Measurements from ENCODE around the gene CAMK1D. TPM values are rescaled to one million over a fixed set of nuclear protein-coding genes. Genes with fewer than 3 reads are reported as not detected.

CAMK1D gene
- total and polyA plus RNA-seq, 2 of the 4 experiments (the other 2 are of a cell fraction), result 5.0 to 5.3 TPM

- H3K9me1 ChIP-seq (ENCODE audit: insufficient read depth, low read length), result no peaks in the 10 kb centered on the region
- no peak overlapping the region for H4K91ac ChIP-seq (ENCODE audit: insufficient read depth, low read depth, low read length)
- no peak overlapping the region for H2AFZ ChIP-seq (replicated peaks; ENCODE audit: low read length, poor library complexity)
- H3K27me3 ChIP-seq (ENCODE audit: control insufficient read depth, insufficient read depth, low read length), result 0 out of 2 replicates have a peak, but pooled peaks cover 3% of the 10 kb centered on the region
- no peak overlapping the region for H4K8ac ChIP-seq (ENCODE audit: low read depth in 2 of 2, low read length in 2 of 2)
- no peak overlapping the region for H3K4me2 ChIP-seq (ENCODE audit: low read depth, low read length)
- H2BK20ac ChIP-seq (ENCODE audit: low read depth, low read length), result no peak overlapping the region
- CTCF ChIA-PET, result interaction anchor here (0.5 kb wide), 1 partner anchor 375 kb away, joined by 8 read pairs; no protein-coding TSS in a partner anchor
- H3K18ac ChIP-seq (ENCODE audit: low read depth, low read length), result no peak overlapping the region
- H2BK120ac ChIP-seq (ENCODE audit: low read depth, low read length), result no peak overlapping the region
- intact Hi-C loops (cut with micrococcal nuclease), result no loop called here
- no peak overlapping the region for H3K4ac ChIP-seq (ENCODE audit: low read depth, low read length)
- no peak overlapping the region for H2AK5ac ChIP-seq (ENCODE audit: low read depth, low read length)
- POLR2A ChIA-PET (ENCODE audit: unreplicated experiment), result no interaction called here
- TF ChIP-seq RCOR1 (IDR thresholded peaks at IDR 0.05; ENCODE audit: insufficient replicate concordance, low read length) (no peak), CEBPB (IDR thresholded peaks at IDR 0.05; ENCODE audit: low read depth, low read length) (no peak), BHLHE40 (IDR thresholded peaks at IDR 0.05; ENCODE audit: low read depth, low read length) (no peak), RFX5 (IDR thresholded peaks at IDR 0.05; ENCODE audit: low read depth, low read length) (no peak), FOS (IDR thresholded peaks at IDR 0.05; ENCODE audit: low read depth, low read length) (no peak), MAFK (IDR thresholded peaks at IDR 0.05; ENCODE audit: low read depth, low read length) (no peak), CHD1 (IDR thresholded peaks at IDR 0.05; ENCODE audit: low read depth, low read length) (no peak), POLR2A (IDR thresholded peaks at IDR 0.05; ENCODE audit: low read depth, low read length) (no peak), ELK1 (IDR thresholded peaks at IDR 0.05; ENCODE audit: borderline replicate concordance, low read depth, low read length) (no peak), SMC3 (IDR thresholded peaks at IDR 0.05; ENCODE audit: low read depth, low read length) (no peak), MXI1 (IDR thresholded peaks at IDR 0.05; ENCODE audit: borderline replicate concordance, low read depth, low read length) (no peak), RAD21 (IDR thresholded peaks at IDR 0.05; ENCODE audit: low read length) (no peak), NFE2L2 (IDR thresholded peaks at IDR 0.05; ENCODE audit: low read depth, low read length) (no peak), MAZ (IDR thresholded peaks at IDR 0.05; ENCODE audit: borderline replicate concordance, low read depth, low read length) (no peak), USF2 (IDR thresholded peaks at IDR 0.05; ENCODE audit: low read depth, low read length) (no peak)
- TF ChIP-seq, protein P1, sequence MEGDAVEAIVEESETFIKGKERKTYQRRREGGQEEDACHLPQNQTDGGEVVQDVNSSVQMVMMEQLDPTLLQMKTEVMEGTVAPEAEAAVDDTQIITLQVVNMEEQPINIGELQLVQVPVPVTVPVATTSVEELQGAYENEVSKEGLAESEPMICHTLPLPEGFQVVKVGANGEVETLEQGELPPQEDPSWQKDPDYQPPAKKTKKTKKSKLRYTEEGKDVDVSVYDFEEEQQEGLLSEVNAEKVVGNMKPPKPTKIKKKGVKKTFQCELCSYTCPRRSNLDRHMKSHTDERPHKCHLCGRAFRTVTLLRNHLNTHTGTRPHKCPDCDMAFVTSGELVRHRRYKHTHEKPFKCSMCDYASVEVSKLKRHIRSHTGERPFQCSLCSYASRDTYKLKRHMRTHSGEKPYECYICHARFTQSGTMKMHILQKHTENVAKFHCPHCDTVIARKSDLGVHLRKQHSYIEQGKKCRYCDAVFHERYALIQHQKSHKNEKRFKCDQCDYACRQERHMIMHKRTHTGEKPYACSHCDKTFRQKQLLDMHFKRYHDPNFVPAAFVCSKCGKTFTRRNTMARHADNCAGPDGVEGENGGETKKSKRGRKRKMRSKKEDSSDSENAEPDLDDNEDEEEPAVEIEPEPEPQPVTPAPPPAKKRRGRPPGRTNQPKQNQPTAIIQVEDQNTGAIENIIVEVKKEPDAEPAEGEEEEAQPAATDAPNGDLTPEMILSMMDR (conservative IDR thresholded peaks at IDR 0.05; ENCODE audit: low read depth, low read length), result no peak
- no peak overlapping the region for H2BK15ac ChIP-seq (ENCODE audit: low read depth, low read length)
- no TSS peak for BruUV-seq (replicated peaks)
- no peak overlapping the region for H3K4me3 ChIP-seq (ENCODE audit: insufficient read depth, low read depth, low read length)
- WGBS, 2 experiments (ENCODE audit: extremely low coverage in 2 of 2, insufficient read length in 1 of 2), result no CpG with 5 or more reads among the region's 8 CpGs
- H3K27ac ChIP-seq (ENCODE audit: insufficient read depth, low read length), result no peak overlapping the region
- H3K23ac ChIP-seq (ENCODE audit: low read depth, low read length), result no peak overlapping the region
- no peaks in the 10 kb centered on the region for H3K79me1 ChIP-seq (ENCODE audit: low read depth in 1 of 2, low read length in 2 of 2)
- no peaks in the 10 kb centered on the region; the same call in 1 of the 2 replicates for H3K4me1 ChIP-seq (ENCODE audit: control insufficient read depth, insufficient read depth, low read length)
- in situ Hi-C loops (cut with MboI; ENCODE audit: low sequenced_read_pairs), result no loop called here
- no peak overlapping the region for H3K56ac ChIP-seq (ENCODE audit: extremely low read depth, insufficient read depth, low read length)
- H4K20me1 ChIP-seq (ENCODE audit: insufficient read depth, low read length), result no peaks in the 10 kb centered on the region
- H3K9me3 ChIP-seq (ENCODE audit: control insufficient read depth, insufficient read depth, low read length), result no peaks in the 10 kb centered on the region
- H3K14ac ChIP-seq (replicated peaks; ENCODE audit: low read depth, low read length), result no peak overlapping the region
- no peak overlapping the region for H2AK9ac ChIP-seq (replicated peaks; ENCODE audit: low read depth, low read length, poor library complexity)
- dilution Hi-C loops (cut with HindIII; ENCODE audit: low sequenced_read_pairs, unreplicated experiment), result no loop called here
- ATAC-seq (ENCODE audit: low read depth) (no peak), DNase-seq (no peak)
- no peak overlapping the region for H3K9ac ChIP-seq (ENCODE audit: low read depth, low read length)
- no peak overlapping the region for H2BK5ac ChIP-seq (ENCODE audit: low read depth, low read length, poor library complexity, severe bottlenecking)
- no peak overlapping the region for H4K5ac ChIP-seq (ENCODE audit: low read depth, low read length)
- H3K36me3 ChIP-seq (ENCODE audit: control insufficient read depth, insufficient read depth, low read length), result no peaks in the 10 kb centered on the region
Observed at GRCh38 chr10:12589291-12589690, 239.9 kb downstream of the CAMK1D start.

Measured in IMR-90 (cell line).